ENCODE measurements around the gene FEZF1.

FEZF1 gene

DNA sequence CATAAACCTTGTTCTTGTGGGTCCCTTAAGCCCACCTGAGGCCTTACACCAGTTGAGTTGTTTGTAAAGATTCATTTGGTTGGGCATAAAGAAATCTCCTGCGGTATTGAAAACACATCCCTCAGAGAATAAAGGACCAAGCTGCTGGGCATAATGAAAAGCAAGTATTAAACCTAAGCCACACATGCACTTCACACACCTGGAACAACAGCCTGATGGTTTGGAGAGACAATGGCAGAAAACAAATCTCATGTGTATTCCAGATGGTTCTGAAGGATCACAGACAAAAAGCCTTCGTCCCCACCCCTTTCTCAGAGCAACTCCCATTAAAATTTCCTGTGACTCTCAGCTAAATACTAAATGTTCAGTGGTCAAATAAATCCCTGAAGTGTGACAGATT is 44.2 kb downstream of the FEZF1 start:
- FAIRE-seq (no peak), DNase-seq (ENCODE audit: insufficient read length) (no peak)
- no peak for TF ChIP-seq TAF1 (IDR thresholded peaks at IDR 0.05; ENCODE audit: borderline replicate concordance, low read depth, low read length)
- TF ChIP-seq POLR2A (IDR thresholded peaks at IDR 0.05; ENCODE audit: low read depth, low read length) = no peak
- TF ChIP-seq POLR2AphosphoS5 (IDR thresholded peaks at IDR 0.05; ENCODE audit: low read depth, low read length) = no peak

DNA sequence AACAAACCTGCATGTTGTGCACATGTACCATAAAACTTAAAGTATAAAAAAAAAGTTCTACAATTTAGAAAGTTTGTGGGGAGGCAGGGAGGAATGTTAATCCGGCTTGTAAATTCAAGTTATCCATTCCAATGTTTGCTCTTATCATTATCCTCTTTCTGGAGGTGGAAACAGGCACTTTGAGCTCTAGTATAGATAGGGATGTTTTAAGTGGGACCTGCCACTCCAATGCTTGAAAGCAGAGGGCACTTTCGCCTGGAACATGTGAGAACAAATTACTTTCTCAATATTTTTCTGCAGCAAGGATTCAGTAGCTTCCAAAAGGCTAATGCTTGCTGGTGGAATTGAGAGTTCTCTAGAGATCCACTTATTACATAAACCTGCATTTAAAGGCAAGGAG is 45.6 kb downstream of the FEZF1 start:
- FAIRE-seq = no peak
- TF ChIP-seq POLR2A (IDR thresholded peaks at IDR 0.05; ENCODE audit: low read depth, low read length) (no peak), POLR2AphosphoS5 (IDR thresholded peaks at IDR 0.05; ENCODE audit: low read depth, low read length) (no peak)
- DNase-seq (ENCODE audit: insufficient read length) = no peak

DNA sequence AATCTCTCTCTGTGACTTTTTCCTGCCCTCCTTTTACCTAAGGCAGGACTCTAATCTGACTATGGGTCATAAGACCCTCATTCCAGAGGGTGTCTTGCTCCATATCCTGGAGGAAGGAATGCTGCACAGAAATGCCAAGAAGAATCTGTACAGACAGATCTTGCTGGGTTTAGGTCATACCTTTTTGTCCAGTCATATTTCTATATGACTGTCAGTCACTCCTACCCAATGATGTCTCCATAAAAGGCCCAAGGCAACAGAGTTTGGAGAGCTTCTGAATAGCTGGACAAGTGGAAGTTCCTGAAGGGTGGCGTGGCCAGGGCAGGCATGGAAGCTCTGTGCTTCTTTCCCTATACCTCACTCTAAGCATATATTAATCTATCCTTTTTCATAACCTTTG is 47.5 kb downstream of the FEZF1 start:
- TF ChIP-seq POLR2AphosphoS5 (IDR thresholded peaks at IDR 0.05; ENCODE audit: low read depth, low read length) (no peak), TAF1 (IDR thresholded peaks at IDR 0.05; ENCODE audit: borderline replicate concordance, low read depth, low read length) (no peak), POLR2A (IDR thresholded peaks at IDR 0.05; ENCODE audit: low read depth, low read length) (no peak)
- no peak for DNase-seq (ENCODE audit: insufficient read length)
- no peak for FAIRE-seq

DNA sequence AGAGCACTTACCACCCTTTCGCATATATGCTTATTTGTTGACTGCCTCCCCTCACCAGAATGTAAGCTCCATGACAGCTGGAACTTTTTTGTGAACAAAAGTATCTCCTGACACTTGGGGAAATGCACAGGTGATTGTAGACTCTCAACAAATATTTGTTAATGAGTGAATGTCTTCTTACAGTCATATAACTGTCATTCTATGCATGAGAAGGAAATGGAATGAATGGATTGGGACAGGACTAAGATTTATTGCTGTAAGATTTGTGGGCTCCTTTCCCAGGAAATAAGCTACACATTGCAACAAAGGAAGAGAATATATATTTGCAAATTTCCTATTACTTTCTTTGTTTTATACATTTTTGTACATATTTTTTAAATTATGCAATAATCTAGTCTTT is 48.5 kb downstream of the FEZF1 start:
- DNase-seq (ENCODE audit: insufficient read length) (no peak), FAIRE-seq (no peak)
- no peak for TF ChIP-seq TAF1 (IDR thresholded peaks at IDR 0.05; ENCODE audit: borderline replicate concordance, low read depth, low read length)
- TF ChIP-seq POLR2AphosphoS5 (IDR thresholded peaks at IDR 0.05; ENCODE audit: low read depth, low read length) = no peak
- no peak for TF ChIP-seq POLR2A (IDR thresholded peaks at IDR 0.05; ENCODE audit: low read depth, low read length)

DNA sequence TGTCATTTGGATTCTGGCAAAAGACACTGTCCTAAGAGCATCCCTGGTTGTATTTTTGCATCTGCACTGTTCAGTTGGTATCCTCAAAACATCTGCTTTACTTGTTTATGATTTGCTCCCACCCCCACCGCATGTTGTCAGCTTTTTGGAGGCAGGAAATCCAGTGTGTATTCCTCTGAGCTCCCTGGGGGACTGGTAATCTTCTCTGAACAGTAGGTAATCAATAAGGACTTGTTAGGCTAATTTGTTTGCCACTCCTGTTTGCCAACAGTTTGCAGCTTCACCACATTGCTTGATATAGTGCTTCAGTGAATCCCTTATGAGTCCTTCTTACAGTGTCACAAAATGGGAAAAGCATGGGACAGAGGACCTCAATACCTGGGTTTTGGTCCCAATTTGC is 49.1 kb downstream of the FEZF1 start:
- DNase-seq (ENCODE audit: insufficient read length) = no peak
- TF ChIP-seq TAF1 (IDR thresholded peaks at IDR 0.05; ENCODE audit: borderline replicate concordance, low read depth, low read length) (no peak), POLR2A (IDR thresholded peaks at IDR 0.05; ENCODE audit: low read depth, low read length) (no peak), POLR2AphosphoS5 (IDR thresholded peaks at IDR 0.05; ENCODE audit: low read depth, low read length) (no peak)
- FAIRE-seq = no peak

Measured in GM12892 (cell line).